Adrenal gland (tissue), 12 donors: ENCODE results near the gene PTDSS2. TPM values are rescaled to one million over a fixed set of nuclear protein-coding genes. Genes with fewer than 3 reads are reported as not detected.

Experiments
- DNase-seq, 7 donors: peaks; one replicate each; pipeline ENCODE4 v3.0.0-alpha.2; 2019 to 2020
- H3K27ac ChIP-seq, 5 donors: fragments of 200-600 bp; sonication (generic) in 4 of 5; 1 replicate in 3 of 5; 2 replicates in 2 of 5; pipeline versions ENCODE4 v1.5.1 to v1.8.0; 2016 to 2020; ENCODE audit warnings: mild to moderate bottlenecking in 1 of 5
- H3K27me3 ChIP-seq: fragments of 200-600 bp; 2 replicates; pipeline ENCODE4 v1.8.0; 2021
- H3K36me3 ChIP-seq, 2 donors: fragments of 200-600 bp; replicated peaks in 1 of 2; 1 replicate in 1 of 2; 2 replicates in 1 of 2; pipeline versions ENCODE4 v1.5.1 to v1.8.0; 2018 to 2022
- H3K4me1 ChIP-seq, 2 donors: fragments of 200-600 bp; replicated peaks in 1 of 2; 1 replicate in 1 of 2; 2 replicates in 1 of 2; pipeline versions ENCODE4 v1.5.1 to v1.8.0; 2018 to 2021
- H3K4me3 ChIP-seq, 4 donors: fragments of 200-600 bp; sonication (generic) in 3 of 4; one replicate each; pipeline ENCODE4 v1.5.1; 2016 to 2018
- H3K9me3 ChIP-seq, 3 donors: fragments of 200-600 bp; sonication (generic) in 1 of 3; replicated peaks in 1 of 3; 1 replicate in 2 of 3; 2 replicates in 1 of 3; pipeline versions ENCODE4 v1.5.1 to v1.8.0; 2016 to 2021
- POLR2A ChIP-seq, 2 donors: fragments of 450-650 bp; IDR thresholded peaks; one replicate each; pipeline ENCODE4 v1.6.1; 2017; ENCODE audit warnings: antibody characterized with exemption in 2 of 2, mild to moderate bottlenecking in 2 of 2, moderate library complexity in 1 of 2
- WGBS, 4 donors: extraction: QIAGEN DNeasy Blood & Tissue Kit in 2 of 4; methylation state at CpG; one replicate each; pipeline versions ENCODE4 v1.1.5 to v1.1.7; 2013 to 2017; 5-methylcytosine and 5-hydroxymethylcytosine counted together
- intact Hi-C, 2 donors: fragments of 100-400 bp; cut with DNase I; formaldehyde crosslinking; loops; one replicate each; pipeline versions ENCODE4 v1.14.1 to v1.15.0; 2022 to 2023
- polyA plus RNA-seq, 3 donors: library from polyadenylated mRNA; stranded (reverse); fragments of 200-250 nt in 2 of 3; fragments of 350-450 nt in 1 of 3; fragmentation: Illumina TruSeq in 1 of 3; extraction: RNeasy Lipid Tissue Mini Kit (QIAGEN cat#74804) in 1 of 3; gene quantifications; one replicate each; pipeline ENCODE4 v1.2.3, GENCODE V29; 2013 to 2014
- total RNA-seq, 9 donors: library from RNA; depleted of rRNA in 4 of 9; stranded (reverse); fragments of >200 nt in 4 of 9; fragments of 120-200 nt in 1 of 9; fragmentation: NEBNext Ultra II Directional in 1 of 9; extraction: Animal tissue kit (Norgen Biotek cat#: 25700) in 1 of 9; gene quantifications; one replicate each; pipeline versions ENCODE4 v1.1.0 to v1.2.4, GENCODE V29; 2013 to 2023
- TF ChIP-seq, protein P1 (sequence below), 6 experiments: fragments of 450-650 bp in 4 of 6; fragments of 200-600 bp in 2 of 6; sonication (generic) in 1 of 6; IDR thresholded peaks; 1 replicate in 5 of 6; 2 replicates in 1 of 6; pipeline versions ENCODE4 v1.5.1 to v1.8.0; 2016 to 2021; ENCODE audit warnings: antibody characterized with exemption in 6 of 6, mild to moderate bottlenecking in 2 of 6, moderate library complexity in 1 of 6
- donor health status: healthy with polysubstance abuse.
- donor health status: Bipolar disorder and iron deficiency.
- donor health status: DM: yes; HTN: yes; CAD: no.
- donor health status: DM: no; HTN: no; CAD: no.
- donor health status: DM: no; HTN: no; CAD: no.
- donor health status: DM: yes; HTN: yes; CAD: no.

Gene PTDSS2
- total and polyA plus RNA-seq, 12 donors = 11.0 to 109 (median 44.7) TPM

DNA sequence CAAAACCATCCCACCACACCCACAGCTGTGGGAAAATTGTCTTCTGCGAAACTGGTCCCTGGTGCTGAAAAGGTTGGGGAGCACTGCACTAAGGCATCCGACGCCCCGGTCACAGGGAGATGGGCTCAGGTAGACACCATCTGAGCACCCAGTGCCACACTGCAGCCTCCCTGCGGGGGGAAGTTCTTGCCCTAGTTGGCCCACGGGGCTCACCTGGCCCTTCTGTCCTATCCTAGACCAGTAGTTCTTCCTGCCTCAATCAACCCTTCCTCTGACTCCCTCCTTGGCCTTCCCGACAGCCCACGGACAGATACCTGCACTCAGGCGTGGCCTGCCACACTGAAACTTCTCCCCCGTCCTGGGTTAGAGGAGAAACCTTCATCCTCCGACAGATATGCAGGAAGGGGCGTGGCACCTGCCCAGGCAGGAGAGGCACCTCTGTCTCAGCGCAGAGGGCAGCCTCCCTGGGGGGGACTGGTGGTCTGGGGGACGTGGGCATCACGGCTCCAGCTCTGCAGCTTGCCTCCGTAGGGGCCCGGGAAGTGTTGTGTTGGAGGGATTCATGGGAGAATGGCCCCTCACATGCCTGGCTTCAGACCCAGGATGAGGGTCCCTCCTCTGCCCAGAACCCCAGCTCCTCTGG is 12.7 kb upstream of the PTDSS2 start:
- no peak for DNase-seq
- H3K27ac ChIP-seq = no peak overlapping the region
- peaks cover 9% of the 10 kb centered on the region for H3K27me3 ChIP-seq
- WGBS, 4 donors = 72 to 85% (median 82%) methylated on average over 5 to 17 of the region's 17 CpGs
- no peak for TF ChIP-seq POLR2A (IDR thresholded peaks at IDR 0.05)
- TF ChIP-seq, protein P1, sequence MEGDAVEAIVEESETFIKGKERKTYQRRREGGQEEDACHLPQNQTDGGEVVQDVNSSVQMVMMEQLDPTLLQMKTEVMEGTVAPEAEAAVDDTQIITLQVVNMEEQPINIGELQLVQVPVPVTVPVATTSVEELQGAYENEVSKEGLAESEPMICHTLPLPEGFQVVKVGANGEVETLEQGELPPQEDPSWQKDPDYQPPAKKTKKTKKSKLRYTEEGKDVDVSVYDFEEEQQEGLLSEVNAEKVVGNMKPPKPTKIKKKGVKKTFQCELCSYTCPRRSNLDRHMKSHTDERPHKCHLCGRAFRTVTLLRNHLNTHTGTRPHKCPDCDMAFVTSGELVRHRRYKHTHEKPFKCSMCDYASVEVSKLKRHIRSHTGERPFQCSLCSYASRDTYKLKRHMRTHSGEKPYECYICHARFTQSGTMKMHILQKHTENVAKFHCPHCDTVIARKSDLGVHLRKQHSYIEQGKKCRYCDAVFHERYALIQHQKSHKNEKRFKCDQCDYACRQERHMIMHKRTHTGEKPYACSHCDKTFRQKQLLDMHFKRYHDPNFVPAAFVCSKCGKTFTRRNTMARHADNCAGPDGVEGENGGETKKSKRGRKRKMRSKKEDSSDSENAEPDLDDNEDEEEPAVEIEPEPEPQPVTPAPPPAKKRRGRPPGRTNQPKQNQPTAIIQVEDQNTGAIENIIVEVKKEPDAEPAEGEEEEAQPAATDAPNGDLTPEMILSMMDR (IDR thresholded peaks at IDR 0.05) = no peak
- intact Hi-C loops = no loop called here
- no peaks in the 10 kb centered on the region for H3K36me3 ChIP-seq
- H3K4me1 ChIP-seq = no peaks in the 10 kb centered on the region
- no peak overlapping the region for H3K4me3 ChIP-seq
- no peaks in the 10 kb centered on the region for H3K9me3 ChIP-seq

DNA sequence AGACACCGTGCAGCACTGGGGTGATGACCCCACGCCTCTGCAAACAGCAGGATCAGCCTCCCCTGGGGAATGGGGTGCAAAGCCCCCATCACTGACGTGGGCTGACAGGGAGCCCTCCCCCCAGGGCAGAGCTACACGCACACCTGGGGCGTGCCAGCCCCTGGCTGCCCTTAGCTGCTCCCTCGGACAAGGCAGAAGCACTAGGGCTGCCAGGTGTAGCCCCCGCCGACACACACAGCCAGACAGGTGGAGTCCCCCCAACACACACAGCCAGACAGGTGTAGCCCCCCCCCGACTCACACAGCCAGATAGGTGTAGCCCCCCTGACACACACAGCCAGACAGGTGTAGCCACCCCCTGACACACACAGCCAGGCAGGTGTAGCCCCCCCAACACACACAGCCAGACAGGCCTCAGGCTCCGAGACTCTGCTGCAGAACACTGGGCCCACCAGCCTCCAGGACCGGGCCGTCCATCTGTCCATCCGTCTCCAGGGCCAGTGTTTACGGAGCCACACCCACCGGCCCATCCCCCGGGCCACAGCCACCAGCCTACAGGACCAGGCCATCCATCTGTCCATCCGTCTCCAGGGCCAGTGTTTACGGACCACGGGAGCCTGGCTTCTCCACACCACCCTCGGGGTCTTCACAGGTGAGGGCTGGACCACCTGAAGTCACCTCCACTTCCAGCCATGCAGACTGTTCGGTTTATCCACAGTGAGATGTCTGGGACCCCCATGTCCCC is 11.8 kb upstream of the PTDSS2 start:
- intact Hi-C loops = no loop called here
- WGBS, 4 donors = 75 to 81% (median 77%) methylated on average over 12 to 21 of the region's 21 CpGs
- DNase-seq = no peak

DNA sequence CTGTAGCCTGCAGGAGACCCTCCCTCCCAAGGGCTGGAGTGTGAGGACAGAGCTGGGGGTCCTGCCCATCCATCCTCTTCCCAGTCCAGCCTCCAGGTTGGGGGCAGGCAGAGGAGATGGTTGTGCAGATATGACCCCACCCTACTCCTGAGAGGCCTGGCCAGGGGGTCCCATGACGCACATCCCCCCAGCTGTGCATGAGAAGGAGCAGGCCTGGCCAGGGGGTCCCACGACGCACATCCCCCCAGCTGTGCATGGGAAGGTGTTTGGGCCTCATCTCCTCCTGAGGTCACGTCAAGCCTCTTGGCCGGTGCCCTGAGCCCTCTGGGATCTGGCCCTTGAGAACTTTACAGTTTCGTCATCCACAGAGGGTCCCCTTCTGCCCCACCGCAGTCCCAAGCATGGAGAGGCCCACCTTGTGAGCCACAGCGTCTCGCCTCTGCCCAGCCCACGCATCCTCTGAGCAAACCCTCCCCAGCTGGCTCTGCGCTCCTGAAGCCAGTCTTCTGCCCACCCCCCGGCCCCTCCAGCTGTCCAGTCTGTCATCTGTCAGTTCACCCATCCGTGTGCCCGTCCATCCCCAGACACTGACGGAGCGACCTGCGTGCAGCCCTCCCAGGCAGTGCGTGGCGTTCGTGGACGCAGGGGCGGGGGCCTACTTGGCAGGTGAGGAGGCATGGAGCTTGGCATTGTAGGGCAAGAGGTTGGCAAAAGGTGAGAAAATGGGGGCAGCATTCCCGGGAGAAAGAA is 10.6 kb upstream of the PTDSS2 start:
- 77 to 88% (median 80%) methylated on average over 17 to 23 of the region's 23 CpGs for WGBS, 4 donors
- H3K27me3 ChIP-seq = peaks cover 9% of the 10 kb centered on the region
- no peaks in the 10 kb centered on the region for H3K4me1 ChIP-seq
- TF ChIP-seq POLR2A (IDR thresholded peaks at IDR 0.05) = no peak
- TF ChIP-seq, protein P1 (IDR thresholded peaks at IDR 0.05) = no peak
- DNase-seq = peak in 1 of 7 donors; percentile 6
- H3K36me3 ChIP-seq = no peaks in the 10 kb centered on the region
- no peaks in the 10 kb centered on the region for H3K9me3 ChIP-seq
- H3K4me3 ChIP-seq = no peak overlapping the region
- H3K27ac ChIP-seq = no peak overlapping the region
- intact Hi-C loops = loop anchor here in 1 of 2 donors (10.0 kb wide), 1 partner anchor 145 kb away; the partner anchor contains the start of gene IFITM5

More for the DNA sequence above, 11.8 kb upstream of the PTDSS2 start:
- TF ChIP-seq, protein P1 (IDR thresholded peaks at IDR 0.05) = no peak
- TF ChIP-seq POLR2A (IDR thresholded peaks at IDR 0.05) = no peak
- H3K27ac ChIP-seq = no peak overlapping the region
- peaks cover 9% of the 10 kb centered on the region for H3K27me3 ChIP-seq
- H3K9me3 ChIP-seq = no peaks in the 10 kb centered on the region
- H3K4me1 ChIP-seq = no peaks in the 10 kb centered on the region
- no peak overlapping the region for H3K4me3 ChIP-seq
- no peaks in the 10 kb centered on the region for H3K36me3 ChIP-seq
